Karpas-422 (cell line): ENCODE measurements around the gene IQCK. TPM values are rescaled to one million over a fixed set of nuclear protein-coding genes. Genes with fewer than 3 reads are reported as not detected.
"Not testable (repeated sequence)": the region's sequence is repeated elsewhere in the genome, so short reads cannot be mapped to it uniquely, and the experiment has no call there.

Source experiments
- DNase-seq: peaks from one replicate; pipeline ENCODE4 v3.0.0-alpha.2; 2015
- H2AFZ ChIP-seq: fragments of 200-600 bp; sonication (generic); 2 replicates; pipeline ENCODE4 v1.6.1; 2014; ENCODE audit warnings: antibody characterized with exemption, low read length, mixed read lengths
- H3K27ac ChIP-seq: fragments of 200-600 bp; sonication (generic); 2 replicates; pipeline ENCODE4 v1.5.1; 2014; ENCODE audit warnings: mild to moderate bottlenecking, low read length, moderate library complexity
- H3K27me3 ChIP-seq: fragments of 200-600 bp; sonication (generic); 2 replicates; pipeline ENCODE4 v1.6.1; 2014; ENCODE audit warnings: low read length, mixed read lengths
- H3K36me3 ChIP-seq: fragments of 200-600 bp; sonication (generic); 2 replicates; pipeline ENCODE4 v1.6.1; 2014; ENCODE audit warnings: low read length, mixed read lengths; ENCODE audit not compliant: insufficient read depth
- H3K4me1 ChIP-seq: fragments of 200-600 bp; sonication (generic); 2 replicates; pipeline ENCODE4 v1.6.1; 2014; ENCODE audit warnings: mild to moderate bottlenecking, low read length, mixed read lengths
- H3K4me2 ChIP-seq: fragments of 200-600 bp; sonication (generic); 2 replicates; pipeline ENCODE4 v1.6.1; 2014; ENCODE audit warnings: low read length, low read depth, mild to moderate bottlenecking; ENCODE audit not compliant: poor library complexity, severe bottlenecking
- H3K4me3 ChIP-seq: fragments of 200-600 bp; sonication (generic); 2 replicates; pipeline ENCODE4 v1.5.1; 2014; ENCODE audit warnings: mild to moderate bottlenecking, antibody characterized with exemption, low read length, mixed read lengths
- H3K79me2 ChIP-seq: fragments of 200-600 bp; sonication (generic); 2 replicates; pipeline ENCODE4 v1.6.1; 2014; ENCODE audit warnings: mild to moderate bottlenecking, low read length, mixed read lengths
- H3K9ac ChIP-seq: fragments of 200-600 bp; sonication (generic); 2 replicates; pipeline ENCODE4 v1.6.0; 2014; ENCODE audit warnings: low read length
- H3K9me2 ChIP-seq: fragments of 200-600 bp; sonication (generic), shearing (Covaris generic); replicated peaks from 2 replicates; pipeline ENCODE4 v1.6.0; 2014; ENCODE audit warnings: mild to moderate bottlenecking, low read length, moderate library complexity; ENCODE audit not compliant: insufficient read depth
- H3K9me3 ChIP-seq: fragments of 300-700, 200-600 bp; sonication (generic); 2 replicates; pipeline ENCODE4 v1.6.1; 2014; ENCODE audit warnings: low read length, mixed read lengths
- H4K20me1 ChIP-seq: fragments of 200-600 bp; sonication (generic); 2 replicates; pipeline ENCODE4 v1.6.1; 2014; ENCODE audit warnings: mild to moderate bottlenecking, antibody characterized with exemption, low read length, low read depth; ENCODE audit not compliant: insufficient read depth
- total RNA-seq: library from RNA; depleted of rRNA; stranded (reverse); fragments of >200 nt; shearing (Covaris generic); gene quantifications from 2 replicates; pipeline ENCODE4 v1.2.3, GENCODE V29; 2014; ENCODE audit warnings: low replicate concordance

Gene IQCK
- total RNA-seq, 1 experiment from 2014 or later, result 4.9 TPM

DNA sequence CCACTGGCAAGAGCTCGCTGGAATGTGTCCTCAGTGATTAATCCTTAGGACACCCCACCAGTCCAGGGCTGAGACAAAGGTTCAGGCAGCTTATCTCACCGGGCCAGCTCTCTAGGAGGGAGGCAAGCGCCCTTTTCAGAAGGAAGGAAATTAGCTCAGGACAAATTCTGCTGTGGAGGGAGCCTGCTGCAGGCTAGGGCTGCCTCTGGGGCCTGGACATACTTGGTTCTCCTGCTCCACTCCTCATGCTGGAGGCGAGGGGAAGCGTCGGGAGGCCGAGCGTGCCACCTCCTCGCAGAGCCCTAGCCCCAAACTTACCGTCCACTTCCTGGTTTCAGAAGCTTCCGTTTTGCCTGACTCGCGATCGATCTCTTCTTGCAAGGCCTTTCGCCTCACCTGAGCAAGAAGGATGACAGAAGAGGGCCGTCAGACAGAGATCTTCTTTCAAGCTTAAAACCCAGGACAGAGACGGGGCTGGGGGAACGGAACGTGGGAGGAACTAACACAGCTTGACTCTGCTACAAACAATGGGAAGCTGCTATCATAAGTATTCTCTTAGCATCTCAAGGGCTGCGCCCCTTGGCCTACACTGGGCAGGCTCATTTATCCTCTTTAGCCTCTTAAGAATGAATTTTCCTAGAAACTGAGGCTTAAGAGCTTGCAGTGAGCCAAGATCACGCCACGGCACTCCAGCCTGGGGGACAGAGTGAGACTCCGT lies 7.7 kb upstream of the IQCK start:
- H3K4me2 ChIP-seq, result no peak overlapping the region
- no peak overlapping the region for H3K9ac ChIP-seq
- no peaks in the 10 kb centered on the region for H3K4me1 ChIP-seq
- H3K27me3 ChIP-seq, result no peaks in the 10 kb centered on the region
- peaks cover 5% of the 10 kb centered on the region; the same call in 1 of the 2 replicates for H3K79me2 ChIP-seq
- no peak overlapping the region for H3K4me3 ChIP-seq
- no peaks in the 10 kb centered on the region for H4K20me1 ChIP-seq
- no peak for DNase-seq
- no peaks in the 10 kb centered on the region for H3K9me2 ChIP-seq
- no peak overlapping the region for H2AFZ ChIP-seq
- no peak overlapping the region for H3K27ac ChIP-seq
- no peaks in the 10 kb centered on the region for H3K9me3 ChIP-seq
- H3K36me3 ChIP-seq, result no peaks in the 10 kb centered on the region

- Histone ChIP-seq H3K9ac (no peak overlapping the region), H3K27me3 (no peaks in the 10 kb centered on the region), H3K4me1 (no peaks in the 10 kb centered on the region), H3K4me3 (no peak overlapping the region), H3K27ac (no peak overlapping the region), H3K9me2 (no peaks in the 10 kb centered on the region), H3K4me2 (no peak overlapping the region), H3K36me3 (no peaks in the 10 kb centered on the region), H3K9me3 (no peaks in the 10 kb centered on the region), H3K79me2 (peaks cover 11% of the 10 kb centered on the region), H4K20me1 (no peaks in the 10 kb centered on the region), H2AFZ (no peak overlapping the region)
- DNase-seq, result no peak
Measured at GRCh38 chr16:19710991-19711545, 7.0 kb upstream of the IQCK start.

GRCh38 chr16:19711643-19712042 lies 6.4 kb upstream of the IQCK start:
- H3K9ac ChIP-seq, result no peak overlapping the region
- no peaks in the 10 kb centered on the region for H4K20me1 ChIP-seq
- H3K4me2 ChIP-seq, result no peak overlapping the region
- H3K27ac ChIP-seq, result no peak overlapping the region
- no peaks in the 10 kb centered on the region for H3K36me3 ChIP-seq
- H3K9me2 ChIP-seq, result no peaks in the 10 kb centered on the region
- H3K9me3 ChIP-seq, result no peaks in the 10 kb centered on the region
- H3K27me3 ChIP-seq, result no peaks in the 10 kb centered on the region
- DNase-seq, result no peak
- H3K79me2 ChIP-seq, result peaks cover 17% of the 10 kb centered on the region
- peaks cover 6% of the 10 kb centered on the region for H3K4me1 ChIP-seq
- no peak overlapping the region for H2AFZ ChIP-seq
- H3K4me3 ChIP-seq, result no peak overlapping the region

GRCh38 chr16:19712418-19713058 lies 5.5 kb upstream of the IQCK start:
- Histone ChIP-seq H3K27me3 (no peaks in the 10 kb centered on the region), H3K79me2 (peaks cover 26% of the 10 kb centered on the region), H3K9me3 (no peaks in the 10 kb centered on the region), H3K36me3 (no peaks in the 10 kb centered on the region), H3K9me2 (no peaks in the 10 kb centered on the region), H2AFZ (no peak overlapping the region), H3K4me1 (peaks cover 10% of the 10 kb centered on the region), H3K4me2 (no peak overlapping the region), H3K9ac (no peak overlapping the region), H4K20me1 (no peaks in the 10 kb centered on the region), H3K4me3 (no peak overlapping the region), H3K27ac (no peak overlapping the region)
- no peak for DNase-seq

- no peaks in the 10 kb centered on the region for H3K9me2 ChIP-seq
- H3K9ac ChIP-seq, result no peak overlapping the region
- no peaks in the 10 kb centered on the region for H3K36me3 ChIP-seq
- DNase-seq, result no peak
- H2AFZ ChIP-seq, result no peak overlapping the region
- H3K4me2 ChIP-seq, result no peak overlapping the region
- no peak overlapping the region for H3K27ac ChIP-seq
- no peaks in the 10 kb centered on the region for H3K27me3 ChIP-seq
- no peak overlapping the region for H3K4me3 ChIP-seq
- no peaks in the 10 kb centered on the region for H3K9me3 ChIP-seq
- H3K4me1 ChIP-seq, result peaks cover 10% of the 10 kb centered on the region
- H4K20me1 ChIP-seq, result no peaks in the 10 kb centered on the region
- H3K79me2 ChIP-seq, result peaks cover 29% of the 10 kb centered on the region
Measured at GRCh38 chr16:19713697-19714096, 4.4 kb upstream of the IQCK start.

DNA sequence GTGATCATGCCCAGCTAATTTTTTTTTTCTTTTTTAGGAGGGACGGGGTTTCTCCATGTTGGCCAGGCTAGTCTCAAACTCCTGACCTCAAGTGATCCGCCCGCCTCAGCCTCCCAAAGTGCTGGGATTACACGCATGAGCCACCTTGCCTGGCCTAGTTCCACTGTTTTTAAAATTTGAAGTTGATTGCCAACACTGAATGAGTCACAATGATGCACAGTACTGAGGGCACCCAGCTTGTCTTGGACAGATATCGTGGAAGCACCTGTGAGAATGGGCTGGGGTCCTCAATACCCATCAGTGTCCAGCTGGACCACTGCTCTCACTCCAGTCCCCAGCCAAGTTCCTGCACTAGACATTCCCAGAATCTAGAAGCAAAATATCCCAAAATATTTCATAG lies 2.5 kb upstream of the IQCK start:
- no peaks in the 10 kb centered on the region for H3K27me3 ChIP-seq
- no peaks in the 10 kb centered on the region for H4K20me1 ChIP-seq
- H3K9ac ChIP-seq, result no peak overlapping the region
- H3K4me1 ChIP-seq, result peaks cover 15% of the 10 kb centered on the region
- no peak overlapping the region for H2AFZ ChIP-seq
- H3K4me3 ChIP-seq, result no peak overlapping the region
- no peak overlapping the region for H3K4me2 ChIP-seq
- H3K9me2 ChIP-seq, result no peaks in the 10 kb centered on the region
- no peak overlapping the region for H3K27ac ChIP-seq
- no peaks in the 10 kb centered on the region for H3K36me3 ChIP-seq
- peaks cover 29% of the 10 kb centered on the region for H3K79me2 ChIP-seq
- H3K9me3 ChIP-seq, result no peaks in the 10 kb centered on the region
- no peak for DNase-seq

GRCh38 chr16:19716183-19716582 lies 1.9 kb upstream of the IQCK start:
- H2AFZ ChIP-seq, result no peak overlapping the region
- H3K9me2 ChIP-seq, result no peaks in the 10 kb centered on the region
- H3K4me2 ChIP-seq, result peak overlapping the region; percentile 76
- no peaks in the 10 kb centered on the region for H4K20me1 ChIP-seq
- no peaks in the 10 kb centered on the region for H3K27me3 ChIP-seq
- no peaks in the 10 kb centered on the region for H3K9me3 ChIP-seq
- peak overlapping the region; percentile 94; the same call in 1 of the 2 replicates for H3K4me3 ChIP-seq
- peaks cover 29% of the 10 kb centered on the region for H3K79me2 ChIP-seq
- no peak for DNase-seq
- H3K36me3 ChIP-seq, result no peaks in the 10 kb centered on the region
- peak overlapping the region; percentile 86; the same call in 1 of the 2 replicates for H3K9ac ChIP-seq
- H3K4me1 ChIP-seq, result peaks cover 15% of the 10 kb centered on the region
- H3K27ac ChIP-seq, result no peak overlapping the region

DNA sequence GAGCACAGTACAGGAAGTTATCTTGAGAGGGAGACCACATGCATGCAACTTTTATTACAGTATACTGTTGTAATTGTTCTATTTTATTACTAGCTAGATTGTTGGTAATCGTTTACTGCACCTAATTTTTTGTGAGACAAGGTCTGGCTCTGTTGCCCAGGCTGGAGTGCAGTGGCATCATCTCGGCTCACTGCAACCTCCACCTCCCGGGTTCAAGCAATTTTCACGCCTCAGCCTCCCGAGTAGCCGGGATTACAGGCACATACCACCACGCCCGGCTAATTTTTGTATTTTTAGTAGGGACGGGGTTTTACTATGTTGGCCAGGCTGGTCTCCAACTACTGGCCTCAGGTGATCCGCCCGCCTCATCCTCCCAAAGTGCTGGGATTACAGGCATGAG lies 1.3 kb upstream of the IQCK start:
- Histone ChIP-seq H3K79me2 (peaks cover 29% of the 10 kb centered on the region), H3K4me1 (peaks cover 15% of the 10 kb centered on the region), H3K4me3 (peak overlapping the region; percentile 94), H3K9ac (peak overlapping the region; percentile 86), H3K4me2 (peak overlapping the region; percentile 76)
- H3K9me3 ChIP-seq, DNase-seq, H4K20me1 ChIP-seq, H2AFZ ChIP-seq, H3K36me3 ChIP-seq, H3K27ac ChIP-seq, H3K27me3 ChIP-seq, H3K9me2 ChIP-seq: not testable (repeated sequence)
